ENCODE data around the gene NAV3. TPM values are rescaled to one million over a fixed set of nuclear protein-coding genes. Genes with fewer than 3 reads are reported as not detected.

The NAV3 gene
- total RNA-seq, 1 donor from 2014 or later = 1.5 TPM

DNA sequence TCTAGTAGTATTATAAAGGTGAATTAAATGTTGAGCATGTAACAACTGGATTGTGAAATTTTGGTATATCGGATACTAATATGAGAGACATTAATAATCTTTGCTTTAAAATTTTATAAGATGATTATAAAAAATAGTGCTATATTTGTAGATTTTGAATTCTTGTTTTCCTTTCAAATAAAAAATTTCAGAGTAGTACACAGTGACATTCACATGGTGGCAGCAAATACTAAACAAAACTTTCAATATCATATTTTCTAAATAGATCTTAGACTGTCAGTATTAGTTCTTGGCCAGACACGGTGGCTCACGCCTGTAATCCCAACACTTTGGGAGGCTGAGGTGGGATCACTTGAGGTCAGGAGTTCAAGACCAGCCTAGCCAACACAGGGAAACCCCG lies 166.0 kb downstream of the NAV3 start:
- Histone ChIP-seq H3K4me1 (no peaks in the 10 kb centered on the region), H3K27me3 (ENCODE audit: low read depth) (no peaks in the 10 kb centered on the region), H3K4me3 (no peak overlapping the region), H3K9me3 (replicated peaks) (no peaks in the 10 kb centered on the region), H3K36me3 (no peaks in the 10 kb centered on the region), H3K27ac (replicated peaks) (no peak overlapping the region)
- no peak for DNase-seq
- no peak for TF ChIP-seq CTCF (IDR thresholded peaks at IDR 0.05; ENCODE audit: borderline replicate concordance)
- intact Hi-C loops (cut with micrococcal nuclease) = no loop called here

DNA sequence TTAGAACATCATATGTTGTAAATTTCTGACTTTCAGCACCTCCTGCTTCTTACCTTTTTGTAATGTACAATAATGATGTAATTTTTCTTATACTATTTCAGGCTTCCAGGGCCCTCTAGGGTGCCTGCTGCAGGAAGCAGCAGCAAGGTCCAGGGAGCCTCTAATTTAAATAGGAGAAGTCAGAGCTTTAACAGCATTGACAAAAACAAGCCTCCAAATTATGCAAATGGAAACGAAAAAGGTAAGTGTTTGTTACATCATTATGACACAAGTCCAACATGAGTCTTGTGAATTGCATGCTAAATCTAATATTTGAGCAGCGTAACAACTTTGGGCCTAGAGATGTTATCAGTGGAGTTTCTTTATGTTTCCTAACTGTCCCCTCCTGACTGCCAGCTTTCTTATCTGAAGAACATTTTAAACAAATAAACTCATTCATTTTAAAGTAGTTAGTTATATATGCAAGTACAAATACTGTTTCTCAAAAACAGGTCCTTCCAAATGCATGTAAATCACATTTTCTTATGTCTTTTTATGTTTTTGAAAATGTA lies 167.6 kb downstream of the NAV3 start:
- H3K36me3 ChIP-seq = no peaks in the 10 kb centered on the region
- no peak overlapping the region for H3K4me3 ChIP-seq
- TF ChIP-seq CTCF (IDR thresholded peaks at IDR 0.05; ENCODE audit: borderline replicate concordance) = no peak
- no peaks in the 10 kb centered on the region for H3K27me3 ChIP-seq (ENCODE audit: low read depth)
- intact Hi-C loops (cut with micrococcal nuclease) = no loop called here
- no peak for DNase-seq
- no peaks in the 10 kb centered on the region for H3K4me1 ChIP-seq
- H3K9me3 ChIP-seq (replicated peaks) = no peaks in the 10 kb centered on the region
- no peak overlapping the region for H3K27ac ChIP-seq (replicated peaks)

- no peaks in the 10 kb centered on the region for H3K9me3 ChIP-seq (replicated peaks)
- TF ChIP-seq CTCF (IDR thresholded peaks at IDR 0.05; ENCODE audit: borderline replicate concordance) = no peak
- no peak overlapping the region for H3K27ac ChIP-seq (replicated peaks)
- H3K4me1 ChIP-seq = no peaks in the 10 kb centered on the region
- no peak overlapping the region for H3K4me3 ChIP-seq
- no peaks in the 10 kb centered on the region for H3K27me3 ChIP-seq (ENCODE audit: low read depth)
- intact Hi-C loops (cut with micrococcal nuclease) = no loop called here
- DNase-seq = no peak
- no peaks in the 10 kb centered on the region for H3K36me3 ChIP-seq
Measured at GRCh38 chr12:77999074-77999715, 168.5 kb downstream of the NAV3 start.

- DNase-seq = no peak
- no peak overlapping the region for H3K27ac ChIP-seq (replicated peaks)
- no peaks in the 10 kb centered on the region for H3K27me3 ChIP-seq (ENCODE audit: low read depth)
- intact Hi-C loops (cut with micrococcal nuclease) = no loop called here
- no peaks in the 10 kb centered on the region for H3K36me3 ChIP-seq
- TF ChIP-seq CTCF (IDR thresholded peaks at IDR 0.05; ENCODE audit: borderline replicate concordance) = no peak
- H3K4me1 ChIP-seq = no peaks in the 10 kb centered on the region
- H3K4me3 ChIP-seq = no peak overlapping the region
- H3K9me3 ChIP-seq (replicated peaks) = no peaks in the 10 kb centered on the region
Measured at GRCh38 chr12:78002878-78003277, 172.2 kb downstream of the NAV3 start.

- intact Hi-C loops (cut with micrococcal nuclease) = no loop called here
- TF ChIP-seq CTCF (IDR thresholded peaks at IDR 0.05; ENCODE audit: borderline replicate concordance) = no peak
- Histone ChIP-seq H3K27me3 (ENCODE audit: low read depth) (no peaks in the 10 kb centered on the region), H3K4me3 (no peak overlapping the region), H3K27ac (replicated peaks) (no peak overlapping the region), H3K4me1 (no peaks in the 10 kb centered on the region), H3K36me3 (no peaks in the 10 kb centered on the region), H3K9me3 (replicated peaks) (no peaks in the 10 kb centered on the region)
- no peak for DNase-seq
Measured at GRCh38 chr12:78004249-78005093, 173.8 kb downstream of the NAV3 start.

Measured in left ventricle myocardium inferior (tissue), 1 donor.